ENCODE results near the gene SYNDIG1L.

DNA sequence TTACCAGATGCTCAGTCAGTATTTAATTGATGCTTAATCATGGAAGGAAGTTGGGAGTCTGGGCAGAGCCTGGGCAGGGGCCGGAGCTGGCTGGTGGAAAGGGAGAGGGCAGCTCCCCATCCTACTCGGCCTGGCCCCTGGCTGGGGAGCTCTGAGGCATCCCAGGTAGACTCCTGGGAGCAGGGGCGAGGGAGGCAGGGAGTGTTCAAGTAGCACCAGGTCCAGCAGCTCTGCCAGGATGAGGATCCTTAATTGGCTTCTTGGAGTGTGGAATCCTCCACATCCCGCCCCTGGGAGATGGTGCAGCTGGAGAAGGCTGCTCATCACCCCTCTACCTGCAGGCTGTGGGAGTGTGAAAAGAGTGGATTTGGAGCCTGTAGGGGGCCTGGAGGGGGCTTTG, 30.9 kb downstream of the SYNDIG1L start:
- TF ChIP-seq EZH2 (optimal IDR thresholded peaks at IDR 0.05; ENCODE audit: low read depth, low read length) (no peak), EZH2phosphoT487 (IDR thresholded peaks at IDR 0.05; ENCODE audit: low read length) (no peak)
- TF ChIP-seq, protein P1, sequence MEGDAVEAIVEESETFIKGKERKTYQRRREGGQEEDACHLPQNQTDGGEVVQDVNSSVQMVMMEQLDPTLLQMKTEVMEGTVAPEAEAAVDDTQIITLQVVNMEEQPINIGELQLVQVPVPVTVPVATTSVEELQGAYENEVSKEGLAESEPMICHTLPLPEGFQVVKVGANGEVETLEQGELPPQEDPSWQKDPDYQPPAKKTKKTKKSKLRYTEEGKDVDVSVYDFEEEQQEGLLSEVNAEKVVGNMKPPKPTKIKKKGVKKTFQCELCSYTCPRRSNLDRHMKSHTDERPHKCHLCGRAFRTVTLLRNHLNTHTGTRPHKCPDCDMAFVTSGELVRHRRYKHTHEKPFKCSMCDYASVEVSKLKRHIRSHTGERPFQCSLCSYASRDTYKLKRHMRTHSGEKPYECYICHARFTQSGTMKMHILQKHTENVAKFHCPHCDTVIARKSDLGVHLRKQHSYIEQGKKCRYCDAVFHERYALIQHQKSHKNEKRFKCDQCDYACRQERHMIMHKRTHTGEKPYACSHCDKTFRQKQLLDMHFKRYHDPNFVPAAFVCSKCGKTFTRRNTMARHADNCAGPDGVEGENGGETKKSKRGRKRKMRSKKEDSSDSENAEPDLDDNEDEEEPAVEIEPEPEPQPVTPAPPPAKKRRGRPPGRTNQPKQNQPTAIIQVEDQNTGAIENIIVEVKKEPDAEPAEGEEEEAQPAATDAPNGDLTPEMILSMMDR (IDR thresholded peaks at IDR 0.05; ENCODE audit: low read length): no peak
